ENCODE data around the gene DUSP22.

GRCh38 chr6:309947-310346, 17.7 kb downstream of the DUSP22 start:
- TF ChIP-seq, protein P1, sequence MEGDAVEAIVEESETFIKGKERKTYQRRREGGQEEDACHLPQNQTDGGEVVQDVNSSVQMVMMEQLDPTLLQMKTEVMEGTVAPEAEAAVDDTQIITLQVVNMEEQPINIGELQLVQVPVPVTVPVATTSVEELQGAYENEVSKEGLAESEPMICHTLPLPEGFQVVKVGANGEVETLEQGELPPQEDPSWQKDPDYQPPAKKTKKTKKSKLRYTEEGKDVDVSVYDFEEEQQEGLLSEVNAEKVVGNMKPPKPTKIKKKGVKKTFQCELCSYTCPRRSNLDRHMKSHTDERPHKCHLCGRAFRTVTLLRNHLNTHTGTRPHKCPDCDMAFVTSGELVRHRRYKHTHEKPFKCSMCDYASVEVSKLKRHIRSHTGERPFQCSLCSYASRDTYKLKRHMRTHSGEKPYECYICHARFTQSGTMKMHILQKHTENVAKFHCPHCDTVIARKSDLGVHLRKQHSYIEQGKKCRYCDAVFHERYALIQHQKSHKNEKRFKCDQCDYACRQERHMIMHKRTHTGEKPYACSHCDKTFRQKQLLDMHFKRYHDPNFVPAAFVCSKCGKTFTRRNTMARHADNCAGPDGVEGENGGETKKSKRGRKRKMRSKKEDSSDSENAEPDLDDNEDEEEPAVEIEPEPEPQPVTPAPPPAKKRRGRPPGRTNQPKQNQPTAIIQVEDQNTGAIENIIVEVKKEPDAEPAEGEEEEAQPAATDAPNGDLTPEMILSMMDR (conservative IDR thresholded peaks at IDR 0.05): no peak
- TF ChIP-seq ZFX (IDR thresholded peaks at IDR 0.05): no peak
